Upper lobe of right lung (tissue), 1 donor: ENCODE data around the gene TGM1. TPM values are rescaled to one million over a fixed set of nuclear protein-coding genes. Genes with fewer than 3 reads are reported as not detected.

Source experiments
- ATAC-seq: fragments of 200-7000 bp; cut with Tn5 transposase; one replicate; pipeline ENCODE4 v1.9.1; 2020; ENCODE audit warnings: mild to moderate bottlenecking, moderate library complexity
- DNase-seq: peaks from one replicate; pipeline ENCODE4 v3.0.0-alpha.2; 2020
- H3K27ac ChIP-seq: fragments of 200-600 bp; one replicate; pipeline ENCODE4 v1.8.0; 2022
- H3K27me3 ChIP-seq: fragments of 200-600 bp; one replicate; pipeline ENCODE4 v1.8.0; 2022; ENCODE audit warnings: mild to moderate bottlenecking
- H3K36me3 ChIP-seq: fragments of 200-600 bp; one replicate; pipeline ENCODE4 v1.8.0; 2022
- H3K4me1 ChIP-seq: fragments of 200-600 bp; one replicate; pipeline ENCODE4 v1.8.0; 2022
- H3K4me3 ChIP-seq: fragments of 200-600 bp; one replicate; pipeline ENCODE4 v1.8.0; 2022; ENCODE audit warnings: mild to moderate bottlenecking
- H3K9me3 ChIP-seq: fragments of 200-600 bp; one replicate; pipeline ENCODE4 v1.8.0; 2022
- CTCF ChIP-seq: fragments of 200-600 bp; IDR thresholded peaks from one replicate; pipeline ENCODE4 v1.8.0; 2022; ENCODE audit warnings: antibody characterized with exemption
- intact Hi-C: fragments of 100-400 bp; cut with DNase I; formaldehyde crosslinking; loops from one replicate; pipeline ENCODE4 v1.11.0; 2022
- total RNA-seq: library from RNA; stranded (reverse); fragmentation: NEBNext Ultra II Directional; extraction: Animal tissue kit (Norgen Biotek cat#: 25700); gene quantifications from one replicate; pipeline ENCODE4 v1.2.1, GENCODE V29; 2021
- donor health status: DM: no; HTN: yes; CAD: no; lungs with severe emphysema.

Gene TGM1
- total RNA-seq, 1 donor from 2014 or later, result 12.3 TPM

- TF ChIP-seq CTCF, result no peak
- Histone ChIP-seq H3K36me3 (peaks cover 66% of the 10 kb centered on the region), H3K27ac (no peak overlapping the region), H3K4me3 (no peak overlapping the region), H3K9me3 (no peaks in the 10 kb centered on the region), H3K4me1 (peaks cover 17% of the 10 kb centered on the region), H3K27me3 (no peaks in the 10 kb centered on the region)
- intact Hi-C loops, result no loop called here
- no peak for ATAC-seq
- no peak for DNase-seq
These were observed 30.5 kb upstream of the TGM1 start for GRCh38 chr14:24293525-24293924.

GRCh38 chr14:24292118-24292807, 29.3 kb upstream of the TGM1 start:
- Histone ChIP-seq H3K4me1 (peaks cover 9% of the 10 kb centered on the region), H3K9me3 (no peaks in the 10 kb centered on the region), H3K36me3 (peaks cover 66% of the 10 kb centered on the region), H3K27ac (no peak overlapping the region), H3K27me3 (no peaks in the 10 kb centered on the region), H3K4me3 (no peak overlapping the region)
- ATAC-seq (no peak), DNase-seq (no peak)
- TF ChIP-seq CTCF, result no peak
- intact Hi-C loops, result no loop called here

- DNase-seq, result no peak
These were observed 28.6 kb upstream of the TGM1 start for GRCh38 chr14:24291446-24292117.

GRCh38 chr14:24290746-24291145, 27.8 kb upstream of the TGM1 start:
- ATAC-seq (no peak), DNase-seq (no peak)
- H3K27me3 ChIP-seq, result no peaks in the 10 kb centered on the region
- H3K36me3 ChIP-seq, result peaks cover 60% of the 10 kb centered on the region
- no peak overlapping the region for H3K4me3 ChIP-seq
- no peak for TF ChIP-seq CTCF
- no peaks in the 10 kb centered on the region for H3K4me1 ChIP-seq
- intact Hi-C loops, result no loop called here
- H3K9me3 ChIP-seq, result no peaks in the 10 kb centered on the region
- H3K27ac ChIP-seq, result no peak overlapping the region

More at GRCh38 chr14:24291446-24292117, 28.6 kb upstream of the TGM1 start:
- H3K4me3 ChIP-seq, result no peak overlapping the region
- intact Hi-C loops, result no loop called here
- no peak overlapping the region for H3K27ac ChIP-seq
- no peaks in the 10 kb centered on the region for H3K9me3 ChIP-seq
- H3K4me1 ChIP-seq, result peaks cover 2% of the 10 kb centered on the region
- TF ChIP-seq CTCF, result no peak
- H3K36me3 ChIP-seq, result peaks cover 66% of the 10 kb centered on the region
- no peak for ATAC-seq
- no peaks in the 10 kb centered on the region for H3K27me3 ChIP-seq

GRCh38 chr14:24289649-24290280, 26.8 kb upstream of the TGM1 start:
- Histone ChIP-seq H3K9me3 (no peaks in the 10 kb centered on the region), H3K27ac (no peak overlapping the region), H3K4me1 (no peaks in the 10 kb centered on the region), H3K36me3 (peaks cover 50% of the 10 kb centered on the region), H3K4me3 (no peak overlapping the region), H3K27me3 (no peaks in the 10 kb centered on the region)
- intact Hi-C loops, result no loop called here
- ATAC-seq, result no peak
- no peak for DNase-seq
- TF ChIP-seq CTCF, result no peak
